Subcutaneous abdominal adipose tissue (tissue), 5 donors: Measurements from ENCODE around the gene SFSWAP.
"Not testable (repeated sequence)": the region's sequence is repeated elsewhere in the genome, so short reads cannot be mapped to it uniquely, and the experiment has no call there.

Experiments used
- H3K27ac ChIP-seq: one replicate; pipeline ENCODE4 v1.7.0; 2013; ENCODE audit warnings: low read depth, mild to moderate bottlenecking, inconsistent platforms, low read length, moderate library complexity
- H3K27me3 ChIP-seq, 5 donors: one replicate each; pipeline ENCODE4 v1.7.0; 2013; ENCODE audit warnings: low read length in 5 of 5, inconsistent platforms in 1 of 5; ENCODE audit not compliant: control insufficient read depth in 5 of 5, insufficient read depth in 4 of 5
- H3K36me3 ChIP-seq, 5 donors: one replicate each; pipeline ENCODE4 v1.7.0; 2013; ENCODE audit warnings: low read length in 5 of 5; ENCODE audit not compliant: control insufficient read depth in 5 of 5, insufficient read depth in 5 of 5
- H3K4me1 ChIP-seq, 5 donors: one replicate each; pipeline ENCODE4 v1.7.0; 2013; ENCODE audit warnings: low read length in 5 of 5, mild to moderate bottlenecking in 3 of 5, moderate library complexity in 1 of 5; ENCODE audit not compliant: control insufficient read depth in 5 of 5, insufficient read depth in 5 of 5
- H3K4me3 ChIP-seq, 5 donors: one replicate each; pipeline ENCODE4 v1.7.0; 2013; ENCODE audit warnings: low read length in 5 of 5, low read depth in 1 of 5
- H3K9ac ChIP-seq, 5 donors: one replicate each; pipeline ENCODE4 v1.7.0; 2013; ENCODE audit warnings: low read length in 5 of 5, mild to moderate bottlenecking in 4 of 5, moderate library complexity in 3 of 5
- H3K9me3 ChIP-seq, 5 donors: one replicate each; pipeline ENCODE4 v1.7.0; 2013; ENCODE audit warnings: low read length in 5 of 5; ENCODE audit not compliant: control insufficient read depth in 5 of 5
- donor health status: healthy.
- donor health status: healthy.
- donor health status: healthy.
- donor health status: healthy.
- donor health status: healthy.

SFSWAP gene

GRCh38 chr12:131734336-131735152 is 23.7 kb downstream of the SFSWAP start:
- Histone ChIP-seq H3K4me1 (peaks cover 0 to 22% (median 13%) of the 10 kb centered on the region in 5 donors), H3K9me3 (no peaks in the 10 kb centered on the region), H3K27ac (no peak overlapping the region), H3K9ac (no peak overlapping the region), H3K4me3 (no peak overlapping the region), H3K27me3 (no peaks in the 10 kb centered on the region), H3K36me3 (peaks cover 5 to 78% (median 59%) of the 10 kb centered on the region in 5 donors)

- Histone ChIP-seq H3K27ac (no peak overlapping the region), H3K27me3 (no peaks in the 10 kb centered on the region), H3K36me3 (peaks cover 3 to 75% (median 57%) of the 10 kb centered on the region in 5 donors)
Observed at GRCh38 chr12:131735153-131735456, 24.2 kb downstream of the SFSWAP start.

GRCh38 chr12:131735476-131736445 is 24.9 kb downstream of the SFSWAP start:
- Histone ChIP-seq H3K4me3 (no peak overlapping the region), H3K27me3 (no peaks in the 10 kb centered on the region), H3K36me3 (peaks cover 3 to 75% (median 57%) of the 10 kb centered on the region in 5 donors), H3K9ac (no peak overlapping the region), H3K4me1 (peaks cover 0 to 22% (median 13%) of the 10 kb centered on the region in 5 donors), H3K27ac (no peak overlapping the region), H3K9me3 (no peaks in the 10 kb centered on the region)

More at GRCh38 chr12:131735153-131735456, 24.2 kb downstream of the SFSWAP start:
- H3K9me3 ChIP-seq: no peaks in the 10 kb centered on the region
- H3K4me3 ChIP-seq: no peak overlapping the region
- peaks cover 0 to 22% (median 13%) of the 10 kb centered on the region in 5 donors for H3K4me1 ChIP-seq
- no peak overlapping the region for H3K9ac ChIP-seq

- Histone ChIP-seq H3K36me3 (peaks cover 0 to 71% (median 50%) of the 10 kb centered on the region in 5 donors), H3K9ac (no peak overlapping the region)
Observed at GRCh38 chr12:131736446-131737149, 25.7 kb downstream of the SFSWAP start.

GRCh38 chr12:131737150-131737827 is 26.4 kb downstream of the SFSWAP start:
- Histone ChIP-seq H3K27me3 (no peaks in the 10 kb centered on the region), H3K27ac (no peak overlapping the region), H3K4me1 (peaks cover 0 to 31% (median 21%) of the 10 kb centered on the region in 5 donors), H3K9ac (no peak overlapping the region), H3K4me3 (no peak overlapping the region), H3K36me3 (peaks cover 0 to 74% (median 51%) of the 10 kb centered on the region in 5 donors), H3K9me3 (no peaks in the 10 kb centered on the region)

More at GRCh38 chr12:131736446-131737149, 25.7 kb downstream of the SFSWAP start:
- Histone ChIP-seq H3K4me3 (no peak overlapping the region), H3K9me3 (no peaks in the 10 kb centered on the region), H3K4me1 (peaks cover 0 to 26% (median 14%) of the 10 kb centered on the region in 5 donors), H3K27ac (no peak overlapping the region), H3K27me3 (no peaks in the 10 kb centered on the region)

GRCh38 chr12:131738196-131738595 is 27.3 kb downstream of the SFSWAP start:
- H3K27me3 ChIP-seq: no peaks in the 10 kb centered on the region
- no peak overlapping the region for H3K4me3 ChIP-seq
- H3K36me3 ChIP-seq: peaks cover 0 to 74% (median 47%) of the 10 kb centered on the region in 5 donors
- H3K9ac ChIP-seq: no peak overlapping the region
- H3K27ac ChIP-seq: no peak overlapping the region
- H3K4me1 ChIP-seq: peaks cover 0 to 31% (median 21%) of the 10 kb centered on the region in 5 donors
- no peaks in the 10 kb centered on the region for H3K9me3 ChIP-seq

- Histone ChIP-seq H3K27me3 (no peaks in the 10 kb centered on the region), H3K9ac (no peak overlapping the region), H3K4me1 (peaks cover 0 to 19% (median 9%) of the 10 kb centered on the region in 5 donors), H3K36me3 (peaks cover 2 to 59% (median 33%) of the 10 kb centered on the region in 5 donors), H3K9me3 (no peaks in the 10 kb centered on the region), H3K27ac (no peak overlapping the region), H3K4me3 (no peak overlapping the region)
Observed at GRCh38 chr12:131740626-131741025, 29.7 kb downstream of the SFSWAP start.

- Histone ChIP-seq H3K4me1 (peaks cover 0 to 19% (median 9%) of the 10 kb centered on the region in 5 donors), H3K36me3 (peaks cover 2 to 61% (median 43%) of the 10 kb centered on the region in 5 donors), H3K27ac (peak overlapping the region; percentile 52)
- not testable (repeated sequence) for H3K9ac ChIP-seq, H3K4me3 ChIP-seq, H3K27me3 ChIP-seq, H3K9me3 ChIP-seq
Observed at GRCh38 chr12:131742761-131743160, 31.9 kb downstream of the SFSWAP start.

- H3K9ac ChIP-seq, H3K9me3 ChIP-seq, H3K27ac ChIP-seq, H3K27me3 ChIP-seq, H3K4me3 ChIP-seq: not testable (repeated sequence)
- H3K4me1 ChIP-seq: peaks cover 0 to 19% (median 9%) of the 10 kb centered on the region in 5 donors
- H3K36me3 ChIP-seq: peaks cover 3 to 67% (median 46%) of the 10 kb centered on the region in 5 donors
Observed at GRCh38 chr12:131743410-131743809, 32.5 kb downstream of the SFSWAP start.
